HepG2 (cell line): ENCODE data around the gene HTR6. TPM values are rescaled to one million over a fixed set of nuclear protein-coding genes. Genes with fewer than 3 reads are reported as not detected.
A peak's percentile ranks its signal among the peaks of the same experiment; 100 is the strongest.

Experiments used
- ATAC-seq: fragments of 200-7000 bp; cut with Tn5 transposase; 3 replicates; pipeline ENCODE4 v1.9.1; 2020; ENCODE audit warnings: mild to moderate bottlenecking, moderate library complexity
- BruUV-seq: library from RNA; stranded (reverse); fragments of 400-500 nt; replicated peaks from 2 replicates; lab custom pipeline; 2021; lab: Mats Ljungman, UMichigan
- CTCF ChIA-PET: fragments of 300-600 bp; formaldehyde crosslinking; extraction: SDS; loops from one replicate; lab custom pipeline; 2021; ENCODE audit warnings: low total read pairs, inconsistent platforms, low intra/inter-chr PET ratio; lab: Yijun Ruan, JAX
- POLR2A ChIA-PET: fragments of 350-600 bp; sonication (Branson Sonifier 250); formaldehyde crosslinking; loops from one replicate; lab custom pipeline; 2020; ENCODE audit warnings: antibody characterized with exemption, inconsistent platforms; lab: Yijun Ruan, JAX
- DNase-seq: peaks from one replicate; pipeline ENCODE4 v3.0.0-alpha.2; 2015; ENCODE audit warnings: low spot score
- FAIRE-seq: peaks from 3 replicates; lab custom pipeline; 2011; peaks lifted over from hg19 to GRCh38; lab: Jason Lieb, UNC
- H2AFZ ChIP-seq: one replicate; pipeline ENCODE4 v1.6.1; 2011; ENCODE audit warnings: low read length, inconsistent platforms
- H3K27ac ChIP-seq: fragments of 300-600 bp; 3 replicates; pipeline ENCODE4 v1.8.0; 2011; ENCODE audit warnings: mixed run types, mild to moderate bottlenecking, mixed read lengths, low read length, inconsistent platforms; ENCODE audit not compliant: insufficient read depth; ENCODE audit errors: extremely low read length
- H3K27me3 ChIP-seq, 2 experiments: fragments of 200-600 bp in 1 of 2; 2 replicates in 1 of 2; 3 replicates in 1 of 2; pipeline versions ENCODE4 v1.6.0 to v1.8.0; 2011; ENCODE audit warnings: low read length in 2 of 2, mild to moderate bottlenecking in 2 of 2, moderate library complexity in 2 of 2, inconsistent platforms in 1 of 2; ENCODE audit not compliant: insufficient read depth in 2 of 2, control insufficient read depth in 1 of 2
- H3K36me3 ChIP-seq, 2 experiments: fragments of 200-600 bp in 1 of 2; replicated peaks in 1 of 2; 2 replicates in 1 of 2; 3 replicates in 1 of 2; pipeline versions ENCODE4 v1.5.1 to v1.8.0; 2011; ENCODE audit warnings: low read length in 2 of 2, inconsistent platforms in 1 of 2; ENCODE audit not compliant: insufficient read depth in 2 of 2, control insufficient read depth in 1 of 2
- H3K4me1 ChIP-seq: 2 replicates; pipeline ENCODE4 v1.5.1; 2012; ENCODE audit warnings: low read length, inconsistent platforms; ENCODE audit not compliant: insufficient read depth
- H3K4me2 ChIP-seq: 2 replicates; pipeline ENCODE4 v1.6.0; 2011; ENCODE audit warnings: low read depth, low read length, inconsistent platforms
- H3K4me3 ChIP-seq, 3 experiments: fragments of 200-600 bp in 1 of 3; sonication (generic), shearing (Covaris generic) in 1 of 3; replicated peaks in 1 of 3; 2 replicates each; pipeline ENCODE4 v1.5.1; 2011 to 2016; ENCODE audit warnings: low read length in 3 of 3, inconsistent platforms in 2 of 3, low read depth in 2 of 3, mild to moderate bottlenecking in 2 of 3, control low read depth in 1 of 3, mixed read lengths in 1 of 3; ENCODE audit not compliant: insufficient read depth in 1 of 3
- H3K79me2 ChIP-seq: one replicate; pipeline ENCODE4 v1.6.1; 2011; ENCODE audit warnings: low read length, inconsistent platforms; ENCODE audit not compliant: insufficient read depth
- H3K9ac ChIP-seq: 2 replicates; pipeline ENCODE4 v1.6.0; 2011; ENCODE audit warnings: mild to moderate bottlenecking, low read depth, low read length, inconsistent platforms; ENCODE audit not compliant: insufficient read depth
- H3K9me3 ChIP-seq: 2 replicates; pipeline ENCODE4 v1.5.1; 2012; ENCODE audit warnings: mild to moderate bottlenecking, low read length
- H4K20me1 ChIP-seq: 2 replicates; pipeline ENCODE4 v1.6.0; 2011; ENCODE audit warnings: inconsistent platforms, mild to moderate bottlenecking, low read length, moderate library complexity; ENCODE audit not compliant: insufficient read depth
- ARID4A ChIP-seq: sonication (generic); formaldehyde crosslinking; IDR thresholded peaks from 2 replicates; pipeline ENCODE4 v1.5.0; 2020; ENCODE audit warnings: mild to moderate bottlenecking, missing genetic modification reagents, borderline replicate concordance
- BHLHE40 ChIP-seq: IDR thresholded peaks from 2 replicates; pipeline ENCODE4 v1.6.1; 2011; ENCODE audit warnings: low read length, improper control_type of control experiment
- CBX5 ChIP-seq: sonication (generic); formaldehyde crosslinking; IDR thresholded peaks from 2 replicates; pipeline ENCODE4 v1.4.0; 2020; ENCODE audit warnings: missing genetic modification reagents, borderline replicate concordance
- ETV6 ChIP-seq: sonication (generic); formaldehyde crosslinking; conservative IDR thresholded peaks from 2 replicates; pipeline ENCODE4 v1.4.0; 2020; ENCODE audit warnings: missing genetic modification reagents
- FOXO1 ChIP-seq: sonication (generic); formaldehyde crosslinking; IDR thresholded peaks from 2 replicates; pipeline ENCODE4 v1.4.0; 2020; ENCODE audit warnings: missing genetic modification reagents
- KLF13 ChIP-seq: sonication (generic); formaldehyde crosslinking; IDR thresholded peaks from 2 replicates; pipeline ENCODE4 v1.4.0; 2020; ENCODE audit warnings: mild to moderate bottlenecking, missing genetic modification reagents
- MLLT10 ChIP-seq: sonication (generic); formaldehyde crosslinking; IDR thresholded peaks from 2 replicates; pipeline ENCODE4 v1.4.0; 2020; ENCODE audit warnings: missing genetic modification reagents
- POLR2AphosphoS2 ChIP-seq: IDR thresholded peaks from 2 replicates; pipeline ENCODE4 v1.6.1; 2011; ENCODE audit warnings: low read depth, low read length, improper control_type of control experiment
- PRDM10 ChIP-seq: sonication (generic); formaldehyde crosslinking; IDR thresholded peaks from 2 replicates; pipeline ENCODE4 v1.4.0; 2020; ENCODE audit warnings: low read depth, missing genetic modification reagents
- RCOR2 ChIP-seq: IDR thresholded peaks from 2 replicates; pipeline ENCODE4 v1.6.1; 2016; ENCODE audit warnings: missing biosample characterization, missing genetic modification reagents
- RFX1 ChIP-seq: fragments of 450-650 bp; IDR thresholded peaks from 2 replicates; pipeline ENCODE4 v1.6.1; 2017
- SSRP1 ChIP-seq: IDR thresholded peaks from 2 replicates; pipeline ENCODE4 v1.6.1; 2016; ENCODE audit warnings: control low read depth
- ZNF615 ChIP-seq: sonication (generic); formaldehyde crosslinking; IDR thresholded peaks from 2 replicates; pipeline ENCODE4 v1.5.0; 2020; ENCODE audit warnings: mild to moderate bottlenecking, missing genetic modification reagents, borderline replicate concordance
- ZNF768 ChIP-seq: sonication (generic); formaldehyde crosslinking; IDR thresholded peaks from 2 replicates; pipeline ENCODE4 v1.4.0; 2020; ENCODE audit warnings: missing genetic modification reagents
- WGBS: methylation state at CpG from one replicate; pipeline ENCODE4 v1.1.6; 2017; ENCODE audit warnings: low lambda C conversion rate; 5-methylcytosine and 5-hydroxymethylcytosine counted together
- in situ Hi-C: cut with HindIII; loops from 2 replicates; pipeline ENCODE4 v1.10.0; 2017; ENCODE audit warnings: low pct_unique_long_range_greater_than_20kb; ENCODE audit not compliant: extremely low pct_ligation_motif_present
- intact Hi-C: fragments of 100-400 bp; cut with micrococcal nuclease; formaldehyde crosslinking; loops from one replicate; pipeline ENCODE4 v1.10.0; 2022; ENCODE audit not compliant: unreplicated experiment
- polyA plus RNA-seq, 8 experiments: library from polyadenylated mRNA; depleted of rRNA in 3 of 8; stranded (reverse) in 7 of 8; unstranded in 1 of 8; fragments of >200 nt; fragmentation: Illumina TruSeq in 4 of 8; extraction: Trizol in 4 of 8; gene quantifications; 2 replicates each; pipeline versions ENCODE4 v1.2.1 to v1.2.3, GENCODE V29; 2011 to 2016; ENCODE audit warnings: low read depth in 4 of 8, missing spikeins in 1 of 8, mixed read lengths in 1 of 8; ENCODE audit not compliant: insufficient read depth in 1 of 8
- total RNA-seq, 5 experiments: library from RNA; depleted of rRNA; stranded (reverse); fragments of >200 nt; fragmentation: Illumina TruSeq; extraction: Trizol; gene quantifications; 2 replicates each; pipeline ENCODE4 v1.2.3, GENCODE V29; 2016; ENCODE audit warnings: low read depth in 1 of 5
- TF ChIP-seq, protein P1 (sequence below): sonication (generic); formaldehyde crosslinking; IDR thresholded peaks from 2 replicates; pipeline ENCODE4 v1.5.0; 2020; ENCODE audit warnings: missing genetic modification reagents

Gene HTR6
- total and polyA plus RNA-seq, 2 of the 13 experiments (the other 11 are each of a cell fraction or from before 2014, with no cell fraction given): 0.04 TPM; not detected in 1

- TF ChIP-seq ARID4A (CRISPR knock-in tag): peak; percentile 17; the same call in 1 of the 2 replicates
These were observed 49.2 kb upstream of the HTR6 start (continued) for GRCh38 chr1:19615438-19615837.

GRCh38 chr1:19616489-19616888 lies 48.2 kb upstream of the HTR6 start:
- Histone ChIP-seq H2AFZ (no peak overlapping the region), H3K27ac (no peak overlapping the region), H3K4me3 (no peak overlapping the region), H3K4me2 (no peak overlapping the region), H3K9ac (no peak overlapping the region), H3K4me1 (peaks cover 63% of the 10 kb centered on the region), H4K20me1 (no peaks in the 10 kb centered on the region; the same call in 1 of the 2 replicates), H3K9me3 (no peaks in the 10 kb centered on the region), H3K36me3 (peaks cover 0 to 1% of the 10 kb centered on the region in 2 experiments; a peak in 1 of 5 replicates), H3K27me3 (no peaks in the 10 kb centered on the region), H3K79me2 (peaks cover 14% of the 10 kb centered on the region)
- TF ChIP-seq FOXO1 (CRISPR knock-in tag) (no peak), ETV6 (CRISPR knock-in tag) (no peak), PRDM10 (no peak), KLF13 (CRISPR knock-in tag) (no peak), CBX5 (CRISPR knock-in tag) (no peak), RFX1 (no peak), RCOR2 (no peak), SSRP1 (CRISPR knock-in tag) (no peak), ZNF768 (CRISPR knock-in tag) (no peak), BHLHE40 (no peak), POLR2AphosphoS2 (no peak), ZNF615 (CRISPR knock-in tag) (no peak), MLLT10 (CRISPR knock-in tag) (no peak)
- TF ChIP-seq, protein P1, sequence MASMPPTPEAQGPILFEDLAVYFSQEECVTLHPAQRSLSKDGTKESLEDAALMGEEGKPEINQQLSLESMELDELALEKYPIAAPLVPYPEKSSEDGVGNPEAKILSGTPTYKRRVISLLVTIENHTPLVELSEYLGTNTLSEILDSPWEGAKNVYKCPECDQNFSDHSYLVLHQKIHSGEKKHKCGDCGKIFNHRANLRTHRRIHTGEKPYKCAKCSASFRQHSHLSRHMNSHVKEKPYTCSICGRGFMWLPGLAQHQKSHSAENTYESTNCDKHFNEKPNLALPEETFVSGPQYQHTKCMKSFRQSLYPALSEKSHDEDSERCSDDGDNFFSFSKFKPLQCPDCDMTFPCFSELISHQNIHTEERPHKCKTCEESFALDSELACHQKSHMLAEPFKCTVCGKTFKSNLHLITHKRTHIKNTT: no peak
- ChIA-PET CTCF (no interaction called here), POLR2A (interaction anchor here (1.0 kb wide), 1 partner anchor 16 kb away, joined by 3 read pairs; no protein-coding TSS in a partner anchor)
- DNase-seq (no peak), ATAC-seq (no peak), FAIRE-seq (peak; percentile 21)
- BruUV-seq: no TSS peak
- in situ Hi-C loops: no loop called here
- intact Hi-C loops: no loop called here
- 57% methylated on average over 2 of the region's 2 CpGs for WGBS
